WERI-Rb-1 (cell line): ENCODE measurements around the gene ZNF784.

Experiments used
- DNase-seq: peaks from one replicate; pipeline ENCODE4 v3.0.0-alpha.2; 2020
- H3K27ac ChIP-seq: fragments of 250-450 bp; sonication (Bioruptor Pico); 2 replicates; pipeline ENCODE4 v1.5.1; 2020; ENCODE audit warnings: mild to moderate bottlenecking, moderate library complexity
- H3K27me3 ChIP-seq: fragments of 250-450 bp; sonication (Bioruptor Pico); 2 replicates; pipeline ENCODE4 v1.5.1; 2021; ENCODE audit warnings: mild to moderate bottlenecking, low read depth, moderate library complexity; ENCODE audit not compliant: insufficient read depth, severe bottlenecking
- H3K36me3 ChIP-seq: fragments of 250-450 bp; sonication (Bioruptor Pico); 2 replicates; pipeline ENCODE4 v1.5.1; 2020; ENCODE audit warnings: mild to moderate bottlenecking, moderate library complexity
- H3K4me3 ChIP-seq: 2 replicates; pipeline ENCODE4 v1.5.1; 2011; ENCODE audit warnings: low read depth, mild to moderate bottlenecking, control low read depth, low read length
- H3K9me3 ChIP-seq: fragments of 250-450 bp; sonication (Bioruptor Pico); 2 replicates; pipeline ENCODE4 v1.5.1; 2021; ENCODE audit warnings: mild to moderate bottlenecking, moderate library complexity; ENCODE audit not compliant: severe bottlenecking
- CTCF ChIP-seq: IDR thresholded peaks from 2 replicates; pipeline ENCODE4 v1.5.1; 2011; ENCODE audit warnings: low read depth, mild to moderate bottlenecking, control low read depth, inconsistent platforms, low read length

ZNF784 gene

GRCh38 chr19:55596304-55596703 lies 28.1 kb downstream of the ZNF784 start:
- H3K36me3 ChIP-seq = peaks cover 50% of the 10 kb centered on the region
- no peak overlapping the region for H3K4me3 ChIP-seq
- H3K27me3 ChIP-seq = no peaks in the 10 kb centered on the region
- no peaks in the 10 kb centered on the region for H3K9me3 ChIP-seq
- TF ChIP-seq CTCF = no peak
- H3K27ac ChIP-seq = no peak overlapping the region
- DNase-seq = no peak

- Histone ChIP-seq H3K27me3 (no peaks in the 10 kb centered on the region), H3K27ac (no peak overlapping the region), H3K9me3 (no peaks in the 10 kb centered on the region), H3K36me3 (peaks cover 50% of the 10 kb centered on the region), H3K4me3 (no peak overlapping the region)
- DNase-seq = no peak
- TF ChIP-seq CTCF = no peak
These were observed 29.3 kb downstream of the ZNF784 start for GRCh38 chr19:55594996-55595545.

- H3K4me3 ChIP-seq = no peak overlapping the region
- no peaks in the 10 kb centered on the region for H3K27me3 ChIP-seq
- no peak overlapping the region for H3K27ac ChIP-seq
- H3K36me3 ChIP-seq = peaks cover 50% of the 10 kb centered on the region
- no peaks in the 10 kb centered on the region for H3K9me3 ChIP-seq
- no peak for DNase-seq
- no peak for TF ChIP-seq CTCF
These were observed 31.1 kb downstream of the ZNF784 start for GRCh38 chr19:55593096-55593772.

- no peak for DNase-seq
- Histone ChIP-seq H3K27ac (no peak overlapping the region), H3K9me3 (no peaks in the 10 kb centered on the region), H3K36me3 (peaks cover 45% of the 10 kb centered on the region), H3K4me3 (no peak overlapping the region), H3K27me3 (no peaks in the 10 kb centered on the region)
- no peak for TF ChIP-seq CTCF
These were observed 31.8 kb downstream of the ZNF784 start for GRCh38 chr19:55592391-55593090.

DNA sequence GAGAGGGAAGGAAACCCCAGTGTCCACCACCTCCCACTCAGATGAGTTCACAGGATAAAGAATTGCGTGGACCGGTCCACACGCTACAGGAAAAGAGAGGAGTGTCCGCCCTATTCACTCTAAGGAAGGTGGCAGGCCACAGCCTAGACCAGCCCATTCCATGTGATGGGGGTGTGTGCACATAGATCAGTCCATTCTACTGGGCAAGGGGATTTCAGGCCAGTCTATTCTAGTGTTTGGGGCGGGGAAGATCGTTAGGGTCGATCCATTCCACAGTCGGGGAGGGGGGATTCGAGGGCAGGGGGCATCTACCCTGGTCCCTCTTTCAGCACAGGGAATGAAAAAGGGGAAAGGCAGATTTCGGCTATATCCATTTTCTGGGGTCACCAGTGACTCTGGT lies 32.8 kb downstream of the ZNF784 start:
- Histone ChIP-seq H3K27ac (no peak overlapping the region), H3K9me3 (no peaks in the 10 kb centered on the region), H3K36me3 (peaks cover 35% of the 10 kb centered on the region), H3K4me3 (no peak overlapping the region), H3K27me3 (no peaks in the 10 kb centered on the region)
- no peak for TF ChIP-seq CTCF
- DNase-seq = no peak
